OCI-LY7 (cell line): ENCODE results near the gene CNTNAP5. TPM values are rescaled to one million over a fixed set of nuclear protein-coding genes. Genes with fewer than 3 reads are reported as not detected.

Source experiments
- BruUV-seq: library from RNA; stranded (reverse); fragments of 400-500 nt; replicated peaks from 2 replicates; lab custom pipeline; 2021; lab: Mats Ljungman, UMichigan
- CTCF ChIA-PET: fragments of 300-600 bp; sonication (Branson Sonifier 250); formaldehyde crosslinking; loops from one replicate; lab custom pipeline; 2022; ENCODE audit warnings: antibody characterized with exemption; ENCODE audit not compliant: unreplicated experiment; lab: Charles Lee
- POLR2A ChIA-PET: fragments of 300-600 bp; sonication (Branson Sonifier 250); formaldehyde crosslinking; loops from one replicate; lab custom pipeline; 2022; ENCODE audit warnings: antibody characterized with exemption; lab: Charles Lee
- DNase-seq: peaks from one replicate; pipeline ENCODE4 v3.0.0-alpha.2; 2015; ENCODE audit warnings: low spot score
- H2AFZ ChIP-seq: fragments of 200-600 bp; sonication (generic), shearing (Covaris generic); 2 replicates; pipeline ENCODE4 v1.6.1; 2014; ENCODE audit warnings: mild to moderate bottlenecking, antibody characterized with exemption, low read length, moderate library complexity
- H3K27ac ChIP-seq: fragments of 200-600 bp; sonication (generic); 2 replicates; pipeline ENCODE4 v1.5.1; 2014; ENCODE audit warnings: mixed run types, low read depth, mild to moderate bottlenecking, moderate library complexity, low read length, inconsistent platforms; ENCODE audit not compliant: poor library complexity, severe bottlenecking
- H3K36me3 ChIP-seq: fragments of 200-600 bp; sonication (generic); 2 replicates; pipeline ENCODE4 v1.6.1; 2014; ENCODE audit warnings: mild to moderate bottlenecking, antibody characterized with exemption, low read length, moderate library complexity, mixed read lengths; ENCODE audit not compliant: insufficient read depth
- H3K4me1 ChIP-seq: fragments of 200-600 bp; sonication (generic); 2 replicates; pipeline ENCODE4 v1.5.1; 2014; ENCODE audit warnings: mild to moderate bottlenecking, low read length; ENCODE audit not compliant: insufficient read depth, poor library complexity, severe bottlenecking
- H3K4me2 ChIP-seq: fragments of 200-600 bp; sonication (generic); 2 replicates; pipeline ENCODE4 v1.6.1; 2014; ENCODE audit warnings: mild to moderate bottlenecking, low read length
- H3K4me3 ChIP-seq: fragments of 200-600 bp; sonication (generic); 2 replicates; pipeline ENCODE4 v1.5.1; 2014; ENCODE audit warnings: mild to moderate bottlenecking, low read depth, low read length; ENCODE audit not compliant: poor library complexity, severe bottlenecking
- H3K79me2 ChIP-seq: fragments of 200-600 bp; sonication (generic); 2 replicates; pipeline ENCODE4 v1.6.1; 2016; ENCODE audit warnings: low read depth, mild to moderate bottlenecking, low read length, moderate library complexity, mixed read lengths; ENCODE audit not compliant: insufficient read depth
- H3K9me2 ChIP-seq: fragments of 200-600 bp; sonication (generic); 2 replicates; pipeline ENCODE4 v1.6.1; 2016; ENCODE audit warnings: mild to moderate bottlenecking, low read length, mixed read lengths; ENCODE audit not compliant: insufficient read depth
- H3K9me3 ChIP-seq: fragments of 200-600 bp; sonication (generic); 2 replicates; pipeline ENCODE4 v1.6.1; 2014; ENCODE audit warnings: mild to moderate bottlenecking, mixed run types, low read length, mixed read lengths
- H4K20me1 ChIP-seq: fragments of 200-600 bp; sonication (generic); 2 replicates; pipeline ENCODE4 v1.6.1; 2014; ENCODE audit warnings: mild to moderate bottlenecking, antibody characterized with exemption, low read length, moderate library complexity, mixed read lengths; ENCODE audit not compliant: insufficient read depth
- CTCF ChIP-seq: fragments of 200-600 bp; sonication (generic); conservative IDR thresholded peaks from 2 replicates; pipeline ENCODE4 v1.5.1; 2014; ENCODE audit warnings: mild to moderate bottlenecking, antibody characterized with exemption, low read length, moderate library complexity, mixed read lengths
- EZH2phosphoT487 ChIP-seq: fragments of 200-600 bp; sonication (generic); IDR thresholded peaks from 2 replicates; pipeline ENCODE4 v1.6.1; 2018; ENCODE audit warnings: low read depth, borderline replicate concordance, mild to moderate bottlenecking, mixed run types, antibody characterized with exemption, low read length, moderate library complexity, mixed read lengths
- intact Hi-C: fragments of 100-400 bp; cut with micrococcal nuclease; formaldehyde crosslinking; loops from one replicate; pipeline ENCODE4 v1.10.0; 2022; ENCODE audit not compliant: unreplicated experiment
- total RNA-seq, 2 experiments: library from RNA; depleted of rRNA in 1 of 2; stranded (reverse); fragments of >200 nt in 1 of 2; shearing (Covaris generic) in 1 of 2; gene quantifications; 2 replicates each; pipeline ENCODE4 v1.2.3, GENCODE V29; 2014 to 2022

CNTNAP5 gene
- total RNA-seq, 2 experiments from 2014 or later: not detected

- TF ChIP-seq EZH2phosphoT487 (no peak), CTCF (no peak)
- POLR2A ChIA-PET: no interaction called here
- no TSS peak for BruUV-seq
- Histone ChIP-seq H3K9me3 (no peaks in the 10 kb centered on the region), H3K9me2 (no peaks in the 10 kb centered on the region), H3K4me1 (no peaks in the 10 kb centered on the region), H3K79me2 (no peaks in the 10 kb centered on the region), H4K20me1 (no peaks in the 10 kb centered on the region), H2AFZ (no peak overlapping the region), H3K4me2 (no peak overlapping the region), H3K4me3 (no peak overlapping the region), H3K27ac (no peak overlapping the region), H3K36me3 (no peaks in the 10 kb centered on the region)
- CTCF ChIA-PET: no interaction called here
- no peak for DNase-seq
- intact Hi-C loops: no loop called here
These were observed 284.6 kb downstream of the CNTNAP5 start for GRCh38 chr2:124309563-124310138.

DNA sequence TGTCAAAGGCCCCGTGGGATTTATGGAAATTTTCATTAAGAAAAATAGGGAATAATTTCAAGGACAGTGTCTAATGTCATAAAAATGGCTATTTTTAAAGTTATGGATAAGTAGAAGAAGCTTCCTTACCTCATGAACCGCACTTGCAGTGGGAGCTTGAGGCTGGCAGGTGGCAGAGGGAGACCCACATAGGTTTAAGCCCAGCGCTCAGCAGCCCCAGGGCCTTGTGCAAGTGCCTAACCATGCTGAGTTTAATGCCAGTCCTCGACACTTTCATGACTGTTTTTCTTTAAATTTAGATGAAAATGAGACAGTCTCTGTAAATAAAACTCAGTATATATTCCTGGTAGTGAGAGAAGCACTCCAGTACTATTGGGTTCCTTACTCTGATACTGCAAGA, 285.6 kb downstream of the CNTNAP5 start:
- H2AFZ ChIP-seq: no peak overlapping the region
- H3K36me3 ChIP-seq: no peaks in the 10 kb centered on the region
- no peaks in the 10 kb centered on the region for H3K9me2 ChIP-seq
- no peak for DNase-seq
- no peaks in the 10 kb centered on the region for H4K20me1 ChIP-seq
- TF ChIP-seq EZH2phosphoT487 (no peak), CTCF (no peak)
- H3K9me3 ChIP-seq: no peaks in the 10 kb centered on the region
- no TSS peak for BruUV-seq
- intact Hi-C loops: no loop called here
- POLR2A ChIA-PET: no interaction called here
- H3K4me3 ChIP-seq: no peak overlapping the region
- no peak overlapping the region for H3K4me2 ChIP-seq
- no peaks in the 10 kb centered on the region for H3K79me2 ChIP-seq
- no peak overlapping the region for H3K27ac ChIP-seq
- no peaks in the 10 kb centered on the region for H3K4me1 ChIP-seq
- CTCF ChIA-PET: no interaction called here

DNA sequence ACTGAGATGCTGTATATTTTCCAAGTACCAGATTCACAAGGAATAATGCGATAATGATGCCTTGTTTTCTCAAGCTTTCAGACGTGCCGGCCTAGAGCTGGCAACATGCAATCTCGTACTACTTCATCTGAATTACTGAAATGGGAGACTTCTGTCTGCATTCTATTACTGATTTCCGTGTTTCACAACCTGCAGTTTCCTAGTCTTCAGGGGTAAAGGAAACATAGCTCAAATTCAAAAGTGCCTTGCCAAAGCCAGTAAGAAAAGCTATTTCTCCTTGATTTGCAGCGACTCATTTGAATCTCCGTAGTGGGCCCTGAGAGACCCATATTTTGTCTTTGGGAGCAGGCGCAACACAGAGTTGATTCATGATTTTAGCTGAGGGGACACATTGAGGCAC, 289.0 kb downstream of the CNTNAP5 start:
- Histone ChIP-seq H3K79me2 (no peaks in the 10 kb centered on the region), H3K4me2 (no peak overlapping the region), H3K4me1 (no peaks in the 10 kb centered on the region), H3K4me3 (no peak overlapping the region), H3K9me3 (no peaks in the 10 kb centered on the region), H3K36me3 (no peaks in the 10 kb centered on the region), H2AFZ (no peak overlapping the region), H3K9me2 (no peaks in the 10 kb centered on the region), H4K20me1 (no peaks in the 10 kb centered on the region; the same call in 1 of the 2 replicates), H3K27ac (no peak overlapping the region)
- TF ChIP-seq CTCF (no peak), EZH2phosphoT487 (no peak)
- no TSS peak for BruUV-seq
- ChIA-PET CTCF (no interaction called here), POLR2A (interaction anchor here (0.6 kb wide), 1 partner anchor 9 kb away, joined by 4 read pairs; no protein-coding TSS in a partner anchor)
- DNase-seq: no peak
- intact Hi-C loops: no loop called here
